HG03280 (cell line): Measurements from ENCODE around the gene AFF3.

ENCODE experiments used
- ATAC-seq: cut with Tn5 transposase; IDR thresholded peaks from one replicate; pipeline ENCODE4 v1.9.1; 2021; ENCODE audit warnings: mild to moderate bottlenecking, moderate library complexity; ENCODE audit not compliant: unreplicated experiment

AFF3 gene

GRCh38 chr2:100073110-100073509 is 69.3 kb downstream of the AFF3 start:
- no peak for ATAC-seq

- no peak for ATAC-seq
These were observed 69.9 kb downstream of the AFF3 start for GRCh38 chr2:100072503-100072902.

GRCh38 chr2:100071335-100072043 is 70.9 kb downstream of the AFF3 start:
- no peak for ATAC-seq

- no peak for ATAC-seq
These were observed 72.3 kb downstream of the AFF3 start for GRCh38 chr2:100070078-100070477.

- no peak for ATAC-seq
These were observed 74.0 kb downstream of the AFF3 start for GRCh38 chr2:100068395-100068794.

- no peak for ATAC-seq
These were observed 74.6 kb downstream of the AFF3 start for GRCh38 chr2:100067784-100068183.

GRCh38 chr2:100066856-100067255 is 75.5 kb downstream of the AFF3 start:
- ATAC-seq: no peak

- ATAC-seq: no peak
These were observed 76.1 kb downstream of the AFF3 start for GRCh38 chr2:100066246-100066645.

GRCh38 chr2:100064592-100065428 is 77.6 kb downstream of the AFF3 start:
- ATAC-seq: no peak

GRCh38 chr2:100064165-100064564 is 78.2 kb downstream of the AFF3 start:
- no peak for ATAC-seq

- no peak for ATAC-seq
These were observed 78.9 kb downstream of the AFF3 start for GRCh38 chr2:100063459-100063953.

GRCh38 chr2:100062336-100062735 is 80.1 kb downstream of the AFF3 start:
- ATAC-seq: no peak

GRCh38 chr2:100060875-100061274 is 81.5 kb downstream of the AFF3 start:
- no peak for ATAC-seq

- ATAC-seq: no peak
These were observed 82.8 kb downstream of the AFF3 start for GRCh38 chr2:100059638-100060037.

GRCh38 chr2:100057901-100058261 is 84.5 kb downstream of the AFF3 start:
- ATAC-seq: no peak

- ATAC-seq: no peak
These were observed 88.0 kb downstream of the AFF3 start for GRCh38 chr2:100054426-100054825.

GRCh38 chr2:100053087-100053885 is 89.1 kb downstream of the AFF3 start:
- no peak for ATAC-seq

GRCh38 chr2:100052650-100053049 is 89.7 kb downstream of the AFF3 start:
- ATAC-seq: no peak

GRCh38 chr2:100051253-100051652 is 91.1 kb downstream of the AFF3 start:
- no peak for ATAC-seq

GRCh38 chr2:100050685-100051084 is 91.7 kb downstream of the AFF3 start:
- ATAC-seq: no peak
